PC-9 (cell line): Measurements from ENCODE around the gene AHNAK.

Experiments
- CTCF ChIP-seq: fragments of 200-600 bp; sonication (generic); conservative IDR thresholded peaks from 2 replicates; pipeline ENCODE4 v1.6.1; 2017; ENCODE audit warnings: mixed run types, antibody characterized with exemption, mild to moderate bottlenecking, moderate library complexity
- EZH2 ChIP-seq: fragments of 200-600 bp; sonication (generic); IDR thresholded peaks from 2 replicates; pipeline ENCODE4 v1.8.0; 2017; ENCODE audit warnings: antibody characterized with exemption, low read depth

- TF ChIP-seq CTCF, result no peak
- no peak for TF ChIP-seq EZH2
These were observed 54.0 kb downstream of the AHNAK start for GRCh38 chr11:62492586-62492985.
